Gastroesophageal sphincter (tissue), 3 donors: ENCODE measurements around the gene CDX2.

Experiments
- CTCF ChIP-seq, 4 experiments: fragments of 200-600 bp in 2 of 4; fragments of 450-650 bp in 2 of 4; sonication (generic) in 1 of 4; IDR thresholded peaks; one replicate each; pipeline ENCODE4 v1.5.1; 2017 to 2019; ENCODE audit warnings: antibody characterized with exemption in 4 of 4, mild to moderate bottlenecking in 2 of 4, moderate library complexity in 2 of 4
- POLR2A ChIP-seq, 2 donors: fragments of 450-650 bp; IDR thresholded peaks; one replicate each; pipeline ENCODE4 v1.6.1; 2017; ENCODE audit warnings: antibody characterized with exemption in 2 of 2, mild to moderate bottlenecking in 2 of 2, moderate library complexity in 1 of 2

- TF ChIP-seq POLR2A (IDR thresholded peaks at IDR 0.05): no peak
- no peak for TF ChIP-seq CTCF (IDR thresholded peaks at IDR 0.05)
These were observed 1.8 kb downstream of the CDX2 start for GRCh38 chr13:27967203-27967735.
